SU-DHL-6 (cell line): ENCODE data around the gene KRT82.

Source experiments
- H2AFZ ChIP-seq: fragments of 200-600 bp; sonication (generic); 2 replicates; pipeline ENCODE4 v1.6.1; 2014; ENCODE audit warnings: low read depth, mild to moderate bottlenecking, moderate library complexity, mixed read lengths, antibody characterized with exemption, low read length; ENCODE audit not compliant: severe bottlenecking
- H3F3A ChIP-seq: fragments of 200-600 bp; shearing (Covaris generic); 2 replicates; pipeline ENCODE4 v1.6.0; 2016; ENCODE audit warnings: antibody characterized with exemption, mild to moderate bottlenecking; ENCODE audit not compliant: insufficient read depth
- H3K27ac ChIP-seq: fragments of 200-600 bp; sonication (generic); 2 replicates; pipeline ENCODE4 v1.5.1; 2016; ENCODE audit warnings: low read depth, mild to moderate bottlenecking, low read length, moderate library complexity, mixed read lengths
- H3K27me3 ChIP-seq: fragments of 200-600 bp; sonication (generic), shearing (Covaris generic); 2 replicates; pipeline ENCODE4 v1.6.0; 2014; ENCODE audit warnings: mild to moderate bottlenecking, low read length
- H3K36me3 ChIP-seq: fragments of 200-600 bp; sonication (generic); 2 replicates; pipeline ENCODE4 v1.6.1; 2014; ENCODE audit warnings: mild to moderate bottlenecking, low read length, mixed read lengths
- H3K4me2 ChIP-seq: fragments of 300-600, 200-600 bp; shearing (Covaris generic), sonication (generic); 2 replicates; pipeline ENCODE4 v1.6.0; 2014; ENCODE audit warnings: low read length, low read depth, mild to moderate bottlenecking; ENCODE audit not compliant: poor library complexity, severe bottlenecking
- H3K4me3 ChIP-seq: fragments of 200-600 bp; sonication (generic); 2 replicates; pipeline ENCODE4 v1.5.1; 2014; ENCODE audit warnings: antibody characterized with exemption, low read length, mild to moderate bottlenecking, mixed read lengths; ENCODE audit not compliant: insufficient read depth, poor library complexity, severe bottlenecking
- H3K79me2 ChIP-seq: fragments of 200-600 bp; sonication (generic); 2 replicates; pipeline ENCODE4 v1.6.1; 2014; ENCODE audit warnings: mild to moderate bottlenecking, low read length, moderate library complexity; ENCODE audit not compliant: insufficient read depth
- H3K9ac ChIP-seq: fragments of 200-600 bp; sonication (generic); 2 replicates; pipeline ENCODE4 v1.7.0; 2014; ENCODE audit warnings: mild to moderate bottlenecking, low read length
- H3K9me2 ChIP-seq: fragments of 200-600 bp; sonication (generic); replicated peaks from 2 replicates; pipeline ENCODE4 v1.6.1; 2014; ENCODE audit warnings: low read length; ENCODE audit not compliant: insufficient read depth
- H3K9me3 ChIP-seq: fragments of 200-600 bp; sonication (generic); 2 replicates; pipeline ENCODE4 v1.6.1; 2014; ENCODE audit warnings: low read length, mixed read lengths; ENCODE audit not compliant: insufficient read depth
- H4K20me1 ChIP-seq: fragments of 200-600 bp; sonication (generic); 2 replicates; pipeline ENCODE4 v1.6.1; 2014; ENCODE audit warnings: low read depth, mild to moderate bottlenecking, antibody characterized with exemption, low read length, moderate library complexity, mixed read lengths
- CTCF ChIP-seq: fragments of 200-600 bp; sonication (generic); IDR thresholded peaks from one replicate; pipeline ENCODE4 v1.5.1; 2017; ENCODE audit warnings: antibody characterized with exemption, mild to moderate bottlenecking, low read length, moderate library complexity; ENCODE audit not compliant: insufficient read depth, poor library complexity, severe bottlenecking
- EZH2phosphoT487 ChIP-seq: fragments of 200-600 bp; sonication (generic), shearing (Covaris generic); conservative IDR thresholded peaks from 2 replicates; pipeline ENCODE4 v1.6.1; 2018; ENCODE audit warnings: mild to moderate bottlenecking, antibody characterized with exemption, low read length, moderate library complexity, mixed read lengths

Gene KRT82

GRCh38 chr12:52387859-52388258, 18.3 kb downstream of the KRT82 start:
- Histone ChIP-seq H4K20me1 (no peaks in the 10 kb centered on the region), H3K4me2 (no peak overlapping the region), H3K9me3 (no peaks in the 10 kb centered on the region), H3K36me3 (no peaks in the 10 kb centered on the region), H2AFZ (no peak overlapping the region), H3F3A (no peaks in the 10 kb centered on the region), H3K27ac (no peak overlapping the region), H3K9me2 (no peaks in the 10 kb centered on the region), H3K9ac (no peak overlapping the region), H3K4me3 (no peak overlapping the region), H3K27me3 (no peaks in the 10 kb centered on the region), H3K79me2 (no peaks in the 10 kb centered on the region)
- TF ChIP-seq EZH2phosphoT487 (no peak), CTCF (no peak)

GRCh38 chr12:52385226-52385702, 20.9 kb downstream of the KRT82 start, which contains the start of gene KRT84:
Gene KRT84, minus strand, starts transcription at chr12:52385652. Its CDS starts 67 bp downstream, at chr12:52385585.
- H2AFZ ChIP-seq = no peak within 1 kb of the TSS
- no peaks in the 10 kb centered on the region for H3K36me3 ChIP-seq
- H3K4me2 ChIP-seq = no peak within 1 kb of the TSS
- no peaks in the 10 kb centered on the region for H3K9me2 ChIP-seq
- TF ChIP-seq EZH2phosphoT487 (no peak), CTCF (no peak)
- no peaks in the 10 kb centered on the region for H3K9me3 ChIP-seq
- no peaks in the 10 kb centered on the region for H3K27me3 ChIP-seq
- H4K20me1 ChIP-seq = no peaks in the 10 kb centered on the region
- no peak within 1 kb of the TSS for H3K27ac ChIP-seq
- no peak within 1 kb of the TSS for H3K9ac ChIP-seq
- no peaks in the 10 kb centered on the region for H3F3A ChIP-seq
- no peaks in the 10 kb centered on the region for H3K79me2 ChIP-seq
- H3K4me3 ChIP-seq = no peak within 1 kb of the TSS

GRCh38 chr12:52383331-52383730, 22.8 kb downstream of the KRT82 start:
- no peak overlapping the region for H3K4me3 ChIP-seq
- H3K4me2 ChIP-seq = no peak overlapping the region
- no peaks in the 10 kb centered on the region for H3K27me3 ChIP-seq

More at GRCh38 chr12:52383331-52383730, 22.8 kb downstream of the KRT82 start:
- no peak for TF ChIP-seq CTCF
- no peak for TF ChIP-seq EZH2phosphoT487
- Histone ChIP-seq H2AFZ (no peak overlapping the region), H3K36me3 (no peaks in the 10 kb centered on the region), H3K9me3 (no peaks in the 10 kb centered on the region), H3K27ac (no peak overlapping the region), H4K20me1 (no peaks in the 10 kb centered on the region), H3K9me2 (no peaks in the 10 kb centered on the region), H3K9ac (no peak overlapping the region), H3K79me2 (no peaks in the 10 kb centered on the region), H3F3A (no peaks in the 10 kb centered on the region)
